Hepatocyte (in vitro differentiated cells): Measurements from ENCODE around the gene TCF12. TPM values are rescaled to one million over a fixed set of nuclear protein-coding genes. Genes with fewer than 3 reads are reported as not detected.

Source experiments
- DNase-seq: peaks from one replicate; pipeline ENCODE4 v3.0.0-alpha.2; 2016; ENCODE audit warnings: low spot score
- H2AFZ ChIP-seq: fragments of 200-600 bp; sonication (generic); 2 replicates; pipeline ENCODE4 v1.6.0; 2016; ENCODE audit warnings: antibody characterized with exemption, mild to moderate bottlenecking
- H3K27ac ChIP-seq: fragments of 200-600 bp; sonication (generic); 2 replicates; pipeline ENCODE4 v1.5.1; 2016; ENCODE audit warnings: mild to moderate bottlenecking
- H3K27me3 ChIP-seq: fragments of 200-600 bp; sonication (generic); 2 replicates; pipeline ENCODE4 v1.6.1; 2016
- H3K36me3 ChIP-seq: fragments of 200-600 bp; sonication (generic); replicated peaks from 2 replicates; pipeline ENCODE4 v1.5.1; 2016; ENCODE audit warnings: low read depth; ENCODE audit not compliant: insufficient read depth
- H3K4me1 ChIP-seq: fragments of 200-600 bp; sonication (generic); 2 replicates; pipeline ENCODE4 v1.5.1; 2016; ENCODE audit warnings: mild to moderate bottlenecking, moderate library complexity; ENCODE audit not compliant: insufficient read depth
- H3K4me2 ChIP-seq: fragments of 200-600 bp; sonication (generic); 2 replicates; pipeline ENCODE4 v1.6.0; 2016
- H3K4me3 ChIP-seq: fragments of 200-600 bp; sonication (generic); 2 replicates; pipeline ENCODE4 v1.5.1; 2016; ENCODE audit warnings: mild to moderate bottlenecking
- H3K79me2 ChIP-seq: fragments of 200-600 bp; sonication (generic); 2 replicates; pipeline ENCODE4 v1.6.0; 2017; ENCODE audit warnings: mild to moderate bottlenecking
- H3K9me2 ChIP-seq: fragments of 200-600 bp; sonication (generic); replicated peaks from 2 replicates; pipeline ENCODE4 v1.6.0; 2017; ENCODE audit warnings: mild to moderate bottlenecking; ENCODE audit not compliant: insufficient read depth
- H3K9me3 ChIP-seq: fragments of 200-600 bp; sonication (generic); 2 replicates; pipeline ENCODE4 v1.5.1; 2016; ENCODE audit warnings: low read depth, mild to moderate bottlenecking
- H4K20me1 ChIP-seq: fragments of 200-600 bp; sonication (generic); 2 replicates; pipeline ENCODE4 v1.6.0; 2016; ENCODE audit warnings: mild to moderate bottlenecking; ENCODE audit not compliant: insufficient read depth, poor library complexity, severe bottlenecking
- EZH2 ChIP-seq: fragments of 200-600 bp; sonication (generic); IDR thresholded peaks from 2 replicates; pipeline ENCODE4 v1.6.1; 2016; ENCODE audit warnings: antibody characterized with exemption, mild to moderate bottlenecking, borderline replicate concordance
- EZH2phosphoT487 ChIP-seq: fragments of 200-600 bp; sonication (generic); IDR thresholded peaks from one replicate; pipeline ENCODE4 v1.6.1; 2018; ENCODE audit warnings: antibody characterized with exemption, mild to moderate bottlenecking, low read depth, moderate library complexity; ENCODE audit not compliant: unreplicated experiment, severe bottlenecking
- WGBS: methylation state at CpG from one replicate; pipeline ENCODE4 v1.1.6; 2016; ENCODE audit warnings: low lambda C conversion rate; ENCODE audit errors: missing lambda C conversion rate; 5-methylcytosine and 5-hydroxymethylcytosine counted together
- polyA plus RNA-seq: library from polyadenylated mRNA; unstranded; fragments of >200 nt; fragmentation: Nextera tagmentation; extraction: Ambion mirVana; gene quantifications from 2 replicates; pipeline ENCODE4 v1.2.1, GENCODE V29; 2016
- total RNA-seq: library from RNA; depleted of rRNA; stranded (reverse); fragments of >200 nt; gene quantifications from 2 replicates; pipeline ENCODE4 v1.2.3, GENCODE V29; 2014
- TF ChIP-seq, protein P1 (sequence below): fragments of 200-600 bp; sonication (generic); IDR thresholded peaks from 2 replicates; pipeline ENCODE4 v1.5.1; 2016; ENCODE audit warnings: antibody characterized with exemption, mild to moderate bottlenecking; ENCODE audit not compliant: poor library complexity

The TCF12 gene
- total and polyA plus RNA-seq, 2 experiments from 2014 or later: 42.0 to 93.2 TPM

DNA sequence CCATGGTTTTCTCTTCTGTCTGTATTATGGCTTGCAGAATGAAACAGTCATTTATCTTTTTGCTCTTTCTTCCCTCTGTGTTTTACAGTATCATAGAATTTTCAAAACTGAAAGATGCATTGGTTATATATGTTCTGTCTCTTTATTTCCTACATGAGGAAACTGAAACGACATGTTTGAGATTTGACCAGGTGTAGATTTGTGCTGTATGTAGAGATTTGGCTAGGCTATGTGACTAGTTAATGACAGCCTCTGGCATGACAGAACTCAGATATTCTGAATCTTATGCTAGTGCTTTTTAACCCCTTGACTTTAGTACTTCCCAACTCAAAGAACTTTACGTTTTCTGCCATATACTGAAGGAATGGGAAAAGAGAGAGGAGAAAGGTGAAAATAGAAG is 151.0 kb downstream of the TCF12 start:
- Histone ChIP-seq H4K20me1 (peaks cover 27% of the 10 kb centered on the region), H3K9me2 (no peaks in the 10 kb centered on the region), H3K27me3 (no peaks in the 10 kb centered on the region), H3K27ac (no peak overlapping the region), H3K4me2 (no peak overlapping the region), H3K4me3 (no peak overlapping the region), H2AFZ (no peak overlapping the region), H3K36me3 (no peaks in the 10 kb centered on the region), H3K79me2 (peaks cover 77% of the 10 kb centered on the region), H3K4me1 (no peaks in the 10 kb centered on the region), H3K9me3 (no peaks in the 10 kb centered on the region)
- WGBS: 89% methylated on average over 2 of the region's 2 CpGs
- DNase-seq: no peak
- no peak for TF ChIP-seq EZH2phosphoT487
- TF ChIP-seq, protein P1, sequence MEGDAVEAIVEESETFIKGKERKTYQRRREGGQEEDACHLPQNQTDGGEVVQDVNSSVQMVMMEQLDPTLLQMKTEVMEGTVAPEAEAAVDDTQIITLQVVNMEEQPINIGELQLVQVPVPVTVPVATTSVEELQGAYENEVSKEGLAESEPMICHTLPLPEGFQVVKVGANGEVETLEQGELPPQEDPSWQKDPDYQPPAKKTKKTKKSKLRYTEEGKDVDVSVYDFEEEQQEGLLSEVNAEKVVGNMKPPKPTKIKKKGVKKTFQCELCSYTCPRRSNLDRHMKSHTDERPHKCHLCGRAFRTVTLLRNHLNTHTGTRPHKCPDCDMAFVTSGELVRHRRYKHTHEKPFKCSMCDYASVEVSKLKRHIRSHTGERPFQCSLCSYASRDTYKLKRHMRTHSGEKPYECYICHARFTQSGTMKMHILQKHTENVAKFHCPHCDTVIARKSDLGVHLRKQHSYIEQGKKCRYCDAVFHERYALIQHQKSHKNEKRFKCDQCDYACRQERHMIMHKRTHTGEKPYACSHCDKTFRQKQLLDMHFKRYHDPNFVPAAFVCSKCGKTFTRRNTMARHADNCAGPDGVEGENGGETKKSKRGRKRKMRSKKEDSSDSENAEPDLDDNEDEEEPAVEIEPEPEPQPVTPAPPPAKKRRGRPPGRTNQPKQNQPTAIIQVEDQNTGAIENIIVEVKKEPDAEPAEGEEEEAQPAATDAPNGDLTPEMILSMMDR: no peak
- no peak for TF ChIP-seq EZH2

DNA sequence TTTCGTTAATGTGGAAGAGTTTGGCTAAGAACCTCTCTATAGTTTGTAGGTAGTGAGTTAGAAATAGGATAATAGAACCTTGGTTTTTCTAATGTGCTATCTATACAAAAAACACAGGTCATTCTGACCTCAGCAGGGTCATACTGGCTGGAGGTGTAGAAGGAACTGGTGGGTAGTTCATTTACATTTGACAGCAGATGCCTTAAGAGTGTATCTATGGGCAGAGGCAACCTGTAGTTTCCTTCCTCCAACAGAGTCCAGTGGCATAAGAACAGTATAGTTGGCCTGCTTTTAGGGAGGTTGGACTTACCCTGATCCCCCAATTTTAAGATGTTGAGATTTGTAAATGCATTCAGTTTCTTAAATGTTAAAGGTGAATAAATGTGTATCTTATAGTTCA is 152.2 kb downstream of the TCF12 start:
- H3K27ac ChIP-seq: no peak overlapping the region
- WGBS: 87% methylated on average over 1 of the region's 1 CpG
- no peaks in the 10 kb centered on the region for H3K27me3 ChIP-seq
- H3K4me2 ChIP-seq: no peak overlapping the region
- H3K4me1 ChIP-seq: no peaks in the 10 kb centered on the region
- no peaks in the 10 kb centered on the region for H3K9me3 ChIP-seq
- peaks cover 27% of the 10 kb centered on the region for H4K20me1 ChIP-seq
- no peaks in the 10 kb centered on the region for H3K9me2 ChIP-seq
- no peak overlapping the region for H3K4me3 ChIP-seq
- H2AFZ ChIP-seq: no peak overlapping the region
- H3K79me2 ChIP-seq: peaks cover 84% of the 10 kb centered on the region
- DNase-seq: no peak
- TF ChIP-seq EZH2phosphoT487 (no peak), EZH2 (no peak)
- TF ChIP-seq, protein P1: no peak
- H3K36me3 ChIP-seq: no peaks in the 10 kb centered on the region

DNA sequence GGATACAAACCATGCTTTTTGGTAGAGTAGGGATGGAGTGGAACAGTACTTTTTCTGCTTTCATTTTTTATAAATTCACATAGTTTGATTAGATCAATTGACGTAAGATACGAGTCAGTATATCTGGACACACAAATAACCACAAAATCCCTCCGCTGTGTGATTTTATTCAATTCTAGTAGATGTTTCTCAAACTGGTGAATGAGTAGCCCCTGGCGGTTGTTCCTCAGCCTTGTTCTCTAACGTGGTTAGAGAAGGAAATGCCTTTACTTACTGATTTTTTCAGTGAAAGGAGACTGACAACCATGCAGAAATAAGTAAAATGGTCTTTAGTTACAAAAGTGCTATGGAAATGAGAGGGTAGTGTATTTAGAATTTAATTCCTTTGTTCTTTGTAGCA is 161.0 kb downstream of the TCF12 start:
- no peaks in the 10 kb centered on the region for H3K36me3 ChIP-seq
- DNase-seq: no peak
- H3K9me2 ChIP-seq: no peaks in the 10 kb centered on the region
- no peak overlapping the region for H2AFZ ChIP-seq
- no peak overlapping the region for H3K4me2 ChIP-seq
- no peak overlapping the region for H3K27ac ChIP-seq
- H3K9me3 ChIP-seq: no peaks in the 10 kb centered on the region
- peaks cover 57% of the 10 kb centered on the region for H4K20me1 ChIP-seq
- H3K79me2 ChIP-seq: peaks cover 89% of the 10 kb centered on the region
- 81% methylated on average over 5 of the region's 5 CpGs for WGBS
- H3K27me3 ChIP-seq: no peaks in the 10 kb centered on the region
- peaks cover 15% of the 10 kb centered on the region for H3K4me1 ChIP-seq
- H3K4me3 ChIP-seq: no peak overlapping the region
- TF ChIP-seq, protein P1: no peak
- no peak for TF ChIP-seq EZH2phosphoT487
- TF ChIP-seq EZH2: no peak
